Measurements from ENCODE around the gene TNK2.

Gene TNK2

DNA sequence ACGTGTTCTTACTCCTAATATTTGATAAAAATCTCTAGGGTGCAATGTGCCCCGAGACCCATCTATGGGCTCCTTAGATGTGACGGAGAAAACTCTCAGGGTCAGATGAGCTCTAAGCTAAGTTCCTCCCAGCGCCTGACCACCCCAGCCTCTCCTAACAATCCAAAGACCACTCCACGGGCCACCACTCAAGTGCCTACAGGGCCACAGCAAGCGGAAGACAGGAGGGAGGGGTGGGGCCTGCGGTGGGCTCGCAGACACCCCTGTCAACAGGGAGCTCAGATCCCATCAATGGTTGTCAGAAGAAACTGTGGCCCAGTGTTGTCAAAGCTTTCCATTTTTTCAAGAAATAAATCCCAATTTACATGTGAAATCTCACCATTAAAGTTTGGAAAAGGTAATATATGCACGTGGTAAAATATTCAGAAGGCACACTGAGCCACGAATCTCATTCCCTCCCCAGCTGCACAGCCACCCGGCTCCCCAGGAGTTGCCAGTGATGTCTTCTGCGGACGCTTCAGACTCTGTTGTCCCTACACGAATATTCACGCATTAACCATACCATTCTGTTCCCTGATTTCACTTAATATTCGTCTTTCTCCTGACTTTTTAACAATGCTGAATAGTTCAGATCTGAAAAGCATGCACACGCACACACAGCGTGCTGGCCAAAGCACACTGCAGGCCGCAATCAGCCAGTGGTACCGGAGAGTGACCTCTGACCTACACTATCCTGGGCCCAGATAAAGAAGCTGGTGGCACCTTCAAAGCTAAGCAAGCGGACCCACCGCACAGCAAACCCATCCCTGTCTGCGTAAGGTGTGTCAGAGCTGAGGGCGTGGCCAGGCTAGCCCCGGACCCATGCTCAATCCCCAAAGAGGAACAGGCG, 19.1 kb downstream of the TNK2 start:
- intact Hi-C loops (cut with DNase I; ENCODE audit: low total_unique reads): no loop called here
- no peak overlapping the region for H3K27ac ChIP-seq
- DNase-seq: no peak
- H3K4me1 ChIP-seq: peaks cover 0 to 72% (median 57%) of the 10 kb centered on the region in 4 donors
- H3K4me3 ChIP-seq: no peak overlapping the region
- H3K9me3 ChIP-seq: no peaks in the 10 kb centered on the region
- TF ChIP-seq, protein P1, sequence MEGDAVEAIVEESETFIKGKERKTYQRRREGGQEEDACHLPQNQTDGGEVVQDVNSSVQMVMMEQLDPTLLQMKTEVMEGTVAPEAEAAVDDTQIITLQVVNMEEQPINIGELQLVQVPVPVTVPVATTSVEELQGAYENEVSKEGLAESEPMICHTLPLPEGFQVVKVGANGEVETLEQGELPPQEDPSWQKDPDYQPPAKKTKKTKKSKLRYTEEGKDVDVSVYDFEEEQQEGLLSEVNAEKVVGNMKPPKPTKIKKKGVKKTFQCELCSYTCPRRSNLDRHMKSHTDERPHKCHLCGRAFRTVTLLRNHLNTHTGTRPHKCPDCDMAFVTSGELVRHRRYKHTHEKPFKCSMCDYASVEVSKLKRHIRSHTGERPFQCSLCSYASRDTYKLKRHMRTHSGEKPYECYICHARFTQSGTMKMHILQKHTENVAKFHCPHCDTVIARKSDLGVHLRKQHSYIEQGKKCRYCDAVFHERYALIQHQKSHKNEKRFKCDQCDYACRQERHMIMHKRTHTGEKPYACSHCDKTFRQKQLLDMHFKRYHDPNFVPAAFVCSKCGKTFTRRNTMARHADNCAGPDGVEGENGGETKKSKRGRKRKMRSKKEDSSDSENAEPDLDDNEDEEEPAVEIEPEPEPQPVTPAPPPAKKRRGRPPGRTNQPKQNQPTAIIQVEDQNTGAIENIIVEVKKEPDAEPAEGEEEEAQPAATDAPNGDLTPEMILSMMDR (IDR thresholded peaks at IDR 0.05): no peak
- no peaks in the 10 kb centered on the region for H3K27me3 ChIP-seq
- H3K36me3 ChIP-seq: peaks cover 4 to 38% (median 6%) of the 10 kb centered on the region in 3 donors

DNA sequence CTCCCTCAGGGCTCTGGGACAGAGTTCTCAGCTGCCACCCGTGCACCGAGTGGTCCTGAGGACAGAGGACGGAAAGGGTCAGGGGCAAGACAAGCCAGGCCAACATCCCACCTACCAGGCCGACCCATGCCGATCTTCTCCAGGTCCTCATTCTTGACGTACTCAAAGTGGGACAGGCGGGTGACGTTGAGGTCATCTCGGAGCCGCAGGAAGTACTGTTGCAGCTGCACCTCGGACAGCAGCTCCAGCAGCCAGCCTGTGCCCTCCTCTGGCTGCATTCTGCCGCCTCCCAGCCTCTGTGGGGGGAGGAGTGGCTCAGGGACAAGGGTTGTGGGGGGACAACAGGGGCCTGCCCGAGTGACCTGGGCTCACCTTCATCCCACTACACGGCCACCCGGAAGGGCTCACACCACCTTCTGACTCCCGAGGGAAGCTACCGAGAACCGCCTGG, 20.0 kb downstream of the TNK2 start:
- TF ChIP-seq, protein P1 (IDR thresholded peaks at IDR 0.05): no peak
- intact Hi-C loops (cut with DNase I; ENCODE audit: low total_unique reads): no loop called here
- H3K27ac ChIP-seq: no peak overlapping the region
- H3K4me3 ChIP-seq: no peak overlapping the region
- DNase-seq: no peak
- no peaks in the 10 kb centered on the region for H3K9me3 ChIP-seq
- H3K36me3 ChIP-seq: peaks cover 5 to 46% (median 15%) of the 10 kb centered on the region in 3 donors
- no peaks in the 10 kb centered on the region for H3K27me3 ChIP-seq
- H3K4me1 ChIP-seq: peaks cover 0 to 63% (median 48%) of the 10 kb centered on the region in 4 donors

DNA sequence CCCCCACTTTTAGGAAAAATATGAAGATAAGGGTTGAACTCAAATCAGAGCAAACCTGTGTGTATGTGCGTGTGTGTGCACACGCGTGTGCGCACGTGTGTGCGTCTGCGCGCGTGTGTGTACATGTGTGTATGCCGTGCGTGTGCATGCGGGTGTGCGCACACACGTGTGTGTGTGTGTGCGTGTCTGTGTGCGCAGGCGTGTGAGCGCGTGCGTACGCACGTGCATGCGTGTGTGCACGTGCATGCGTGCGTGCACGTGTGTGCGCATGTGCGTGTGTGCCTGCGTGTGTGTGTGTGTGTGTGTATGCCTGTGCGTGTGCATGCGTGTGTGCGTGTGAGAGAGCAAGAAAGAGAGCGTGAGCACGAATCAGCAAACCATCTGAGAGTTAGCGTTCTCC, 20.7 kb downstream of the TNK2 start:
- intact Hi-C loops (cut with DNase I; ENCODE audit: low total_unique reads): no loop called here
- Histone ChIP-seq H3K27me3 (no peaks in the 10 kb centered on the region), H3K4me1 (peaks cover 0 to 56% (median 42%) of the 10 kb centered on the region in 4 donors), H3K4me3 (no peak overlapping the region), H3K27ac (no peak overlapping the region), H3K36me3 (peaks cover 12 to 53% (median 22%) of the 10 kb centered on the region in 3 donors), H3K9me3 (no peaks in the 10 kb centered on the region)
- DNase-seq: no peak
- TF ChIP-seq, protein P1 (IDR thresholded peaks at IDR 0.05): no peak

DNA sequence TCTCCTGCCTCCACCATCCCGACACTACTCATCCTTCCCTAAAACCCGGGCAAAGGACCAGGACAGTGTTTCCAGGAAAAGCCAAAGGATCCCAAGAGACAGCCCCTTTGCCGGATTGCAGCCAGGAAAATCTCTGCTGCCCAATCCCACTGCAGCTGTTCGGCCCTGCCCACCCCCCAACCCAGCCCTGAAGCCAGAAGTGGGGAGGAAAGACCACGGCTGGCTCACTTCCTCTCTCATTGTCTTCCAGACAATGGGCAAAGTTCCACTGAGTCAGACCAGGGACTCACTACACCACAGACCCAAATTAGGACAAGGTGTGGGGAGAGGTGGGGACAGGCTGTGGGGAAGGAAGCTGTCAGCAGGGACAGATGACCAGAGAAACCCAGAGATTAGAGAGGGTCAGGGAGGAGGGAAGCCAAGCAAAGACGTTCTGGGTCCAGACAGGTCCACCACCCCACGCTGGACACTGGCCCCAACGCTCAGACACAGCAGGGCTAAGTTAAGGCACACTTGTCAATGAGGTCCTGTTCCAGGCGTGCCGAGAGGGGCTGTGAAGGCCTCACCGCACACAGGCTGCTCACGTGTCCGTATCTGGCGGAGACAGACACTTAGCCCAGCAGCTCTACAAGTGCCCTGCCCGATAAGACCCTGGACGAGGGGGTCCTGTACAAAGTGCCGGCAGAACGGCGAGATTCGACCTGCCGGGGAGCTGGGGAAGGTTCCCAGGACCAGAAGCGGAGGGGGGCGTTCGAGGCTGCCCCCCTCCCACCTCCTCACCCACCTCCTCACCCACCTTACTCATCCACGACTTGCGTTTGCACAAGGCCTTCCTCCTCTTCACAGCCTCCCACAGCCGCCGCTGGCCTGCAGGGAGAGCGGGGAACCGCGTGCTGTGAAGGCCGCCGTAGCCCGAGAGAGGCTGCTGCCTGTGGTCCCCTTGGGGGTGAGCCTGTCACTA, 21.9 kb downstream of the TNK2 start:
- H3K9me3 ChIP-seq: no peaks in the 10 kb centered on the region
- intact Hi-C loops (cut with DNase I; ENCODE audit: low total_unique reads): no loop called here
- H3K4me1 ChIP-seq: peaks cover 0 to 45% (median 30%) of the 10 kb centered on the region in 4 donors
- peak overlapping the region in 1 of 2 donors; percentile 15 for H3K27ac ChIP-seq
- no peak overlapping the region for H3K4me3 ChIP-seq
- no peak for DNase-seq
- H3K27me3 ChIP-seq: no peaks in the 10 kb centered on the region
- TF ChIP-seq, protein P1 (IDR thresholded peaks at IDR 0.05): no peak
- H3K36me3 ChIP-seq: peaks cover 22 to 65% (median 33%) of the 10 kb centered on the region in 3 donors

DNA sequence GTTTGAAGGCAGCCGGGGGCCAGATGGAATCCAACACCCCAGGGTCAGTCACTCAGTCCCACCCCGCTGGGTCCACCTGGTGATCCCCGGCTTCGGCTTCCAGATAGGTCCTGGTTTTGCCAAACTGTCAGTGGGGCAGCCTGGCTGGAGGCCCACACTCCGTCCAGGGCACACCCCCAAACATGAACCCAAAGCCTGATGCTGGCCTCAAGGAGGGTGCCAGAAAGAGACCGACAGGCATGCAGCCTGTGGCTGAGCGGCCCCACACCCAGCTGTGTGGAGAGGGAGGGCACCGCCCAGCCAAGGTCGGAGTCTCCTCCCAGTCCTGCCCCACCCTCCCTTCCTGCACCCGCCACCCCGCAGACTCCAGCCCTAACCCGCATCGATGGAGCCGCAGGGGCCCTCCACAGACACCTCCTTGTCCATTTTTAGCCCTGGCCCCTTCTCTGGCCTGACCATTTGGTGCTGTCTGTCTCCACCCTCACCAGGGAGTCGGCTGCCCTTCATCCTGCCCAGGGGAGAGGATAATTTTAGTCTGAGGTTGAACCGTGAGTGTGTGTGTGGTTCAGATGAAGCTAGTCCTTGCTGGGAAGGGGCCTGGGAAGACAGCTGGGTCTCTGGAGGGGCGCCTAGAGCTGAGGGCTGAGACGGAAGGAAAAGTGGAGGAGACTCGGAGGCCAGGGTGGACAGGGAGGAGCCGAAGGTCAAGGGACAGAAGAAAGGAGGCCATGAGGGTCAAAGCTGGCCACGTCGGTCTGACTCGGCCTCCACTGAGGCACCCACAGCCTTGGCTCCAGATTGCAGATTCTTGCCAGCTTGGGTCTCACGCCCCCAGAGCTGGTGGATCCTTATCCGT, 23.1 kb downstream of the TNK2 start:
- Histone ChIP-seq H3K36me3 (peaks cover 22 to 65% (median 33%) of the 10 kb centered on the region in 3 donors), H3K9me3 (no peaks in the 10 kb centered on the region), H3K4me3 (no peak overlapping the region), H3K27ac (peak overlapping the region in 1 of 2 donors; percentile 28), H3K4me1 (peaks cover 0 to 35% (median 23%) of the 10 kb centered on the region in 4 donors), H3K27me3 (no peaks in the 10 kb centered on the region)
- DNase-seq: no peak
- intact Hi-C loops (cut with DNase I; ENCODE audit: low total_unique reads): no loop called here
- TF ChIP-seq, protein P1 (IDR thresholded peaks at IDR 0.05): no peak

Data from tibial artery (tissue), 4 donors.